T-helper 9 cell (primary cell): Measurements from ENCODE around the gene FHOD3.

Experiments used
- DNase-seq: peaks from one replicate; pipeline ENCODE4 v3.0.0-alpha.2; 2020

FHOD3 gene

GRCh38 chr18:36387310-36387709 lies 89.8 kb downstream of the FHOD3 start:
- no peak for DNase-seq

DNA sequence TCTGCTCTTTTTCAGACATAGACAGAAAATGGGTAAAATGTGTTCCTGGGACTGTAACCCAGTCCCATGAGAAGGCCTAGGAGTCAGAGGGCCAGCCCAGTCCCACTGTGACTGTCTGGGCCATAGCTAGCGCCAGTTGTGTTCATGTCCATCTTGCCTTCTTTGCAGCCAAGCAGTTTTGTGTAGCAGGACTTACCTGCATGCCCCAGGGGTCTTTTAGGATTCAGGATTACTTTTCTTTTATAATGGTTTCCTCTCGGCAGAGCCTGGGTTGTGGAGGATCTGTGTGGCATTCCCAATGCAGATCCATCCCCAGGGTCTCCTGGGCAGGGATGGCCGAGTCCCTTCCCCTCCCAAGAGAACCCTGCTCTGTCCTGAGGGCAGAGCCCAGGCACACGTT lies 90.8 kb downstream of the FHOD3 start:
- no peak for DNase-seq

DNA sequence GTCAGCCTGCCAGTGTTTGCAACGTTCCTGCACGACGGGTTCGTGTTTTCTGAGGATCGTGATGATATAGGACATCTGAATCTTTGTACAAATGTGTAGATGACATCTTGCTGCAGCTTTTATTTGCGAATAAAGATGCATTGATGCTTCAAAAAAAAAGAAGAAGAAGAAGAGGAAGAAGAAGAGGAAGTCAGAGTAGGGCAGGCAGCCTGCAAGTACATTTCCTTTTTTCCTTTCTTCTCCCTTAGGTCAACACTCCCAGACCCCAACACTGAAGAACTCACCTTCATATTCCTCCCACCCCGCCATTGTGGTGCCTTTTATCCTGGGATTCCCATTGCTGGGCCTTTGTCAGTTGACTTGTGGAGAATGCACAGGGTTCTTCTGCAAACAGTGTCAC lies 91.5 kb downstream of the FHOD3 start:
- no peak for DNase-seq

DNA sequence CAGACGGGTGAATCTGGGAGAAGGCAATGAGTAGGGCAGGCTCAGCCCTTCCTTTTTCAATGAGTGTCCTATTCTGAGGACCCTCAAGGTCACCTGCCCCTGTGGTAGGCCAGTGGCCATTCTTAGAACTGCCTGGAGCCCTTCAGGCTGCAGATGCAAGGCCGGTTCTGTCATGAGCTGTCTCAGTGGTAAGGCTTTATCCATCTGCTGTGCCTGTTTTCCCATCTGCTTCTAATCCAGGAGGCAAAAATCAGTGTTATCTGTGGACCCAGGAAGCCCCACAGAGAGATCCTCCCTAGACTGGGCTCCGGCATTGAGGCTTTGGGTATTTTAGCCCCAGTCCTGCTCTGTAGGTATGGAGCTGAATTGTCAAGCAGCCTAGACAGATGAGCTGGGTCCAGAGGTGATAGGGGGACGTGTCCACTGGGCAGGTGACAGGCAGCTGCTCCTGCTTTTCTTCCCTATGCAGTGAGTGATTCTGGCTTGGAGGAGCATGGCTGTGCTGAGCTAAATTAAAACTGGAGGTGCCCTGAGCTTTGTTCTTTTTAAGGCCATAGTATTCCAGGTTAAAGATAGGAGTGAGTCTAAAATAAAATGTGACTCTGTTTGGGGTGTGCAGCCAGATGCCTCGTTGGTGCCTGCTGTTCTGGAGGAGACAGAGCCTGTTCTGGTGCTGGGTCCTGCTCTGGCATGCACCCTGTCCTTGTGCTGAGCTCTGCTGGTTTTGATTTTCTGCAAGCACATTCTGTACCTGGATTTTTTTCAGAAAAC lies 92.5 kb downstream of the FHOD3 start:
- no peak for DNase-seq

DNA sequence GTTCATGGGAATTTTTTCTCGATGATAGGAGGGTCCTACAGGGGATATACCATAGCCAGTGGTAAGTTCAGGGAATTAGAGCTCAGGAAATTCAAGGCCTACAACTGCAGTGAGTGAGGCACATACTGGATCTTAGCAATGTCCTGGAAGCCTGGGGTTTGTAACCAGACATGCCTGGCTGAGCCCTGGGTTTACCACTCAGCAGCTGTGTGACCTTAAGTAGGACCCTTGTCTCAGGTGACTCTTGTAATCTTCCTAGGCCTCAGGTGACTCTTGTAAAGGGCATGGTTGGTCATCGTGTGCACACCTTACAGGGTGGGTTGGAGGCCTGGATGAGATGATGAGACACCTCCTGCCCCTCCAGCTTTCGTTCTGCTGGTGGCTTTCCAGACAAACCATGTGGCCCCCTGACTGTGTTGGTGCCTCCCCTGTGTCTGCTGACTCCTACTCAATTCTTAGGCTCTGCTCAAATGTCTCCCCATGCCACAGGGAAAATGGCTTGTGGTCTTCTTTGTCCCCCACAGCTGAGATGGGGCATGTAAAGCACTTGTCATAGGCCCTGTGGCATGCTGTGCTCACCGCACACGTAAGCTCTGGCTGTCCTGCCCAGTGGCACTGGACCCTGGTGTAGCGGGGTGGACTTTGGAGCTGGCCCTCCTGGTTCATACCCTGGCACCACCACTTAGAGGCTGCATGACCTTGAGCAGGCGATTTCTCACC lies 94.1 kb downstream of the FHOD3 start:
- DNase-seq = no peak

DNA sequence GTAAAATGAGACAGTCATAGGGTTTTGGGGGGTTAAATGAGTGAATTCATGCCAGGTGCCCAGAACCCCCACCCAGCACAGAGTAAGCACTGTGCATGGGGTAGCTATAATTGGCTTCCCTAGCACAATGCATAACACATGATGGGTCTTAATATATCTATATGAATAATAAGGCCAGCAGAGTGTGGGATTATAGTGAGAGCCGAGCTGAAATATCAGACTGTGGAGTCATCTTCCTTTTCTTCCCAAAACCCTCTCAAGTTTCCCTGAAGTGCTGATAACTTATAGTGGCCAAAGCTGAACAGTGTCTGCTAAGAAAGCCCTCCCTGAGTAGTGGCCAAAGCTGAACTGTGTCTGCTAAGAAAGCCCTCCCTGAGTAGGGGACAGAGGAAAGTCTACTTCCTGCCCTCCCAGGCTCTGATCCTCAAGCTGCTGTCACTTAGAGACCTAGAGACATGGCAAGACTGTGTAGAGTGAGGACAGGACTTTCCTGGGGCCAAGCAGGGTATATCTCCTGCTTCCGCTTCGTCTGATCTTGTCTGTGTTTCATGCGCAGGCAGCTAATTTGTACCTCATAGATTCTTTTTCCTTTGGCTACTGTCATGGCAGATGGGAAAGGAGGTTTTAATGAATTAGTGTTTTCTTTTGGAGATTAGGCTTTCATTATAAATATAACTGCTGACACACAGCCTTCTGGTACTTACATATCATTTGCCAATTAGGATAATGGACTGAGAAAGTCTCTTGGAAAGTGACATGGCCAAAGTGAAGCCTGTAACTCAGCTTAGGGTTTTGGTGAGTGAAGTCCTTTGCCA lies 94.9 kb downstream of the FHOD3 start:
- no peak for DNase-seq

DNA sequence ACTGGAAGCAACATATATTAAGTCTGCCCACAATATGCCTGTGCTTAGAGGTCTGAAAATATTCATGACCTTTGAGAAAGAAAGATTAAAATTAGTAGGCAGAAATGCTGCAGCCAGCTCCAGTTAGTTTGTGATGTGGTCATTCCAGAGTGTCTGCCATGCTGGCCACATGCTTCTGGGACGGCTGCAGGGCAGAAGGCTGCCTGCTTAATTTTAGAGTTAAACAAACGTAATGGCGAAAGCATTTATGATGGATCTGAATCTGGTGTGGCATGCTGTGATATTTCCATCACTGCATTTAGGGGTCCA lies 95.4 kb downstream of the FHOD3 start:
- DNase-seq = no peak

- DNase-seq = no peak
Observed at GRCh38 chr18:36394486-36394885, 97.0 kb downstream of the FHOD3 start.

DNA sequence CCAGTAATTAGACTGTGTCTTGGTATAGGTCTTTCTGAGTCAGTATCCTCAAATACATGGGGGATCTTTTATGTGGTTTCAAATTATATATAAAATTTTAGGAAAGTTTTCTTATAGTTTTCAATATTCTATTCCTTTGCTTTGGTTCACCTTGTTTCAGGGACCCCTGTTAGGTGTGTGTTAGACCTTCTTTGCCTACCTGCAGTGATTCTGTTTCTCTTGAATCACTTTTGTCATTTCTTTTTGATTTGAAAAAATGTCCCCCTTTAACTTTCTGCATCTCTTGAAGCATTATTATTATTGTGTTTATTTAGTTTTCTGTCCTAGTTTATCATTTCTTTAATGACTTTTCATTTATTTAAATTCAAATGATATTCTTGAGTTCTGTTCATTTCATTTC lies 98.7 kb downstream of the FHOD3 start:
- no peak for DNase-seq

- DNase-seq = no peak
Observed at GRCh38 chr18:36397033-36397432, 99.5 kb downstream of the FHOD3 start.

DNA sequence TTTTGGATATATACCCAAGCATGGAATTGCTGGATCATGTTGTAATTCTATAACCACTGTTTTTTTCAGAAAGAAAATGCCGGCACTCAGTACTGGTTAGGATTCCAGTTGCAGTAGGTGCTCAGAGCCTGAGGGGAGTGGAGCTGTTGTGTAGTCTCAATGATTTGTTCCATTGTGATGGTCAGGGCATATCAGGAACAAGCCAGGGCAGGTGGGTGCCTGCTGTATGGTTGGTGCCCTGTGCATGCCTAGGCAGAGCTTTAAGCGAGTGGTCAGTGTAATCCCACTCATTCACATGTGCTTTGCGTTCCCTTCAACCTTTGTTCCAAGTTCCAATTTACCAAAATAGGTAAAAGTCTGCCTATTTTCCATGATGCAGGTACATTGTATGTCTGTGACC lies 100.9 kb downstream of the FHOD3 start:
- no peak for DNase-seq

DNA sequence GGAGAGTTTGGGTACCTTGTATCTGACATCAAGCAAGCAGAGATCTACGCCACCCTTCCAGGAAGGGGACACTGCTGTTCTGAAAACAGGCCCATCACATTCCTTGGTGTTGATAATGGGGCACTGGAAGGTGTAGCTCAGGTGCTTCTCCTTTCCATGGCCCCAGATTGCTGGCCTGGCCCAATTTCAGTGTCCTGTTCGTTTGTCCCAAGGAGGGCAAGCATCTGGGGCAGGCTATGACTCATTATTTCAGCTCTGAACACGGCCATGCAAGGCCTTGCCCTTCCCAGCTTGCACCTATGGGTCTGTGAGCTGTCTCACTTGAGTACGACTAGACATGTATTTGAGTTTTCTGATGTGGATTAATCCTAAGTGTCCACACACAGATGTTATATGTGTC lies 101.5 kb downstream of the FHOD3 start:
- DNase-seq = no peak

GRCh38 chr18:36401462-36401861 lies 103.9 kb downstream of the FHOD3 start:
- no peak for DNase-seq

GRCh38 chr18:36402765-36403396 lies 105.4 kb downstream of the FHOD3 start:
- no peak for DNase-seq

- DNase-seq = no peak
Observed at GRCh38 chr18:36403896-36404820, 106.6 kb downstream of the FHOD3 start.

DNA sequence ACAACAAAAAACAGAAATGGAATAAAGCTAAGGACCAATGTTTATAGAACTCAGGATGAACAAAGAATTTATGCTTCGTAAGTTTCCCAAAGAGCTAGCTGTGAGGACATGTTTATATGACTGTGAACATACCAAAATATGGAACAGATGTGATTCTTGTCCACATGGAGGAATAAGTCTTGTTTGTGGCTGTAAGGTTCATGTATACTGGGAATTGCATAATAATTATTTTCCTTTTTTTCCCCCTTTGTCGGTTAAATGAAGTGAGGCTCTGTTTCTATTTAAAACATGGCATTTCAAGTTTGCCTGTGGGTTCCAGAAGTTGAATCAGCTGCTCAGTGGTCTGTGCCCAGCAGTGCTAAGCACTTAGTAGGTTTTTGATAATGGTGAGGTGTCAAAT lies 108.1 kb downstream of the FHOD3 start:
- DNase-seq = no peak

DNA sequence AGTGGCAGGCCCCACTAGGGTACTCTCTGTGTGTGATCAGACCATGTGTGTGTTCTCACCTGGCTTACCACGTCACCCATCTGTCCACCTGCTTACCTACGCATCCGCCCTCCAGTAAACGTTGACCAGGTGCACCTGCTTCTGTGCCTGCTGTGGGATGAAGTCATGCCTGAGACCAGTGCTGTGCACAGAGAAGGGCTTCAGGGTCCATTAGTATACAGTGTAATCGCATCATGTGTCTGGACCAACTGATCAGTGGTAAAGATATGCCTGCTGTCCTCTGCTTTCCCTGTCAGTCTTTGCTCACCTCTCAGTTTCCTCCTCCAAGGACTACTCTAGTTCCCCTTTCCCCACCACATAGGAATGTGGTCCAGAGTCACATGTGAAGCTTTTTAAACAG lies 109.3 kb downstream of the FHOD3 start:
- no peak for DNase-seq

- no peak for DNase-seq
Observed at GRCh38 chr18:36408606-36409005, 111.1 kb downstream of the FHOD3 start.

DNA sequence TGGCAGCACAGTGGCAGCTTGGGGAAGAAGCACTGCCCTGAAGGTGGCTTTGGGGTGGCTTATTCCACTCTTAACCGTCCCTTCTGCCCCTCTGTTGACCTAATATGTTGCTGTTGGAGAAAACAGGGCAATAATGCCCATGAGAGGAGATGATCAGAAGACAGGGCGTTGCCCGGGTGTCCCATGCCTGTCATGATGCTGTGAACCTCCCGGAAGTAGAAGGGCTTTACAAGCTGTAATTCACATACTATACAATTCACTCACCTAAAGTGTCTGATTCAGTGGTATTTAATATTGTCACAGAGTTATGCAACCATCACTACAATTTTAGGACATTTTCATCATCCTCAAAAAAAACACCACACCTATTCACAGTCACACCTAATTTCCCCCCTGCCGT lies 112.3 kb downstream of the FHOD3 start:
- no peak for DNase-seq

DNA sequence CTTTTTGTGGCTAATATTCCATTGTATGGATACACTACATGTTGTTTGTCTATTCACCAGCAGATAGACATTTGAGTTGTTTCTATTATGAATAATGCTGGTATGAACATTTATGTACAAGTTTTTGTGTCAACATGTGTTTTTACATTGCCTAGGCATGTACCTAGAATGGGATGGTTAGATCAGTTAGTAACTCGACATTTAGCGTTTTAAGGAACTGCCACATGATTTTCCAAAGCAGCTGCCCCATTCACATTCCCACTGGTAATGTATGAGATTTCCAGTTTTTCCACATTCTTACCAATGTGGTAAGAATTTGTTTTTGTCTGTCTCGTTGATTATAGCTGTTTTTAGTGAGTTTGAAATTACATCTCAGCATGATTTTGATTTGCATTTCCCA lies 112.8 kb downstream of the FHOD3 start:
- DNase-seq = no peak

GRCh38 chr18:36411745-36412168 lies 114.2 kb downstream of the FHOD3 start:
- no peak for DNase-seq

DNA sequence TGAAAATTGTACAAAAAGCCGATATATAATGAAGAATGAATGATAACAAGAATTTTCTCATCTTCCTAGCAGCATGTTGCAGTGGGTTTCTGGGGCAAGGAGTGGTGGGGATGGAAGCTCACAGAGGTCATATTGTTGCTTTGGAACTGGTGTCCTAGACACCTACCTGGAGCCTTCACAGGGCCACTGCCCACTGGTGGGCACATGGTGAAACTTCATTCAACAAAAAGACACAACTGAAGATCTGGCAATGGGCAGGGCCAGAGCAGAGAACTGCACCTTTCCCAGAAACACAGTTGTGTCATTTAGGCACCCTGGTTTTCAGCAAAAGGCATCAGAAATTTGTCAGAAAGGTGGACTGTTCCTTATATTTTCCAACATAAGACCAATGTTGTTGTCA lies 115.3 kb downstream of the FHOD3 start:
- no peak for DNase-seq
